Activated CD4-positive, alpha-beta memory T cell treated with anti-CD3 and anti-CD28 coated beads, Interleukin-2, amount 10 ng/mL, durations not matched to agents 7 days and 5 days (primary cell): ENCODE data around the gene EFCAB11. TPM values are rescaled to one million over a fixed set of nuclear protein-coding genes. Genes with fewer than 3 reads are reported as not detected.

Experiments used
- CTCF ChIA-PET: fragments of 350-600 bp; sonication (Branson Sonifier 250); formaldehyde crosslinking; loops from one replicate; lab custom pipeline; 2021; ENCODE audit warnings: antibody characterized with exemption, inconsistent platforms; lab: Charles Lee
- POLR2A ChIA-PET: fragments of 350-600 bp; sonication (Branson Sonifier 250); formaldehyde crosslinking; loops from one replicate; lab custom pipeline; 2021; ENCODE audit warnings: antibody characterized with exemption; lab: Charles Lee
- DNase-seq: peaks from one replicate; pipeline ENCODE4 v3.0.0-alpha.2; 2020
- H3K27ac Mint-ChIP-seq: one replicate; pipeline ENCODE4 v1.8.0; 2021; ENCODE audit warnings: mild to moderate bottlenecking, mixed read lengths
- H3K27me3 Mint-ChIP-seq: one replicate; pipeline ENCODE4 v1.8.0; 2021; ENCODE audit warnings: mixed read lengths
- H3K36me3 Mint-ChIP-seq: one replicate; pipeline ENCODE4 v1.8.0; 2021; ENCODE audit warnings: low read depth, mixed read lengths
- H3K4me1 Mint-ChIP-seq: one replicate; pipeline ENCODE4 v1.8.0; 2021; ENCODE audit warnings: mixed read lengths
- H3K4me3 Mint-ChIP-seq: one replicate; pipeline ENCODE4 v1.8.0; 2021; ENCODE audit warnings: mild to moderate bottlenecking, mixed read lengths
- H3K9me3 Mint-ChIP-seq: one replicate; pipeline ENCODE4 v1.8.0; 2021; ENCODE audit warnings: mixed read lengths
- total RNA-seq, 2 experiments: library from RNA; stranded (reverse); gene quantifications; one replicate each; pipeline ENCODE4 v1.2.3, GENCODE V29; 2021

EFCAB11 gene
- total RNA-seq, 2 experiments from 2014 or later = 9.6 to 9.9 TPM

- H3K4me1 Mint-ChIP-seq = no peaks in the 10 kb centered on the region
- H3K27me3 Mint-ChIP-seq = no peaks in the 10 kb centered on the region
- no peak for DNase-seq
- CTCF ChIA-PET = interaction anchor here (0.5 to 1.4 kb wide), 3 partner anchors 8 to 883 kb away, joined by 3 to 4 read pairs (median 3); no protein-coding TSS in a partner anchor
- H3K36me3 Mint-ChIP-seq = peaks cover 4% of the 10 kb centered on the region
- no peak overlapping the region for H3K27ac Mint-ChIP-seq
- H3K4me3 Mint-ChIP-seq = no peak overlapping the region
- POLR2A ChIA-PET = interaction anchor here (0.5 to 1.0 kb wide), 2 partner anchors 11 to 1921 kb away, joined by 3 read pairs; no protein-coding TSS in a partner anchor
- H3K9me3 Mint-ChIP-seq = no peaks in the 10 kb centered on the region
Observed at GRCh38 chr14:89922031-89922907, 32.3 kb downstream of the EFCAB11 start.

- ChIA-PET POLR2A (no interaction called here), CTCF (interaction anchor here (1.4 kb wide), 1 partner anchor 9 kb away, joined by 4 read pairs; no protein-coding TSS in a partner anchor)
- H3K36me3 Mint-ChIP-seq = peaks cover 4% of the 10 kb centered on the region
- H3K4me3 Mint-ChIP-seq = no peak overlapping the region
- no peaks in the 10 kb centered on the region for H3K4me1 Mint-ChIP-seq
- no peak for DNase-seq
- H3K9me3 Mint-ChIP-seq = no peaks in the 10 kb centered on the region
- no peak overlapping the region for H3K27ac Mint-ChIP-seq
- H3K27me3 Mint-ChIP-seq = no peaks in the 10 kb centered on the region
Observed at GRCh38 chr14:89921346-89921745, 33.2 kb downstream of the EFCAB11 start.

GRCh38 chr14:89920056-89920455 lies 34.5 kb downstream of the EFCAB11 start:
- H3K4me1 Mint-ChIP-seq = peaks cover 2% of the 10 kb centered on the region
- no peak overlapping the region for H3K4me3 Mint-ChIP-seq
- DNase-seq = no peak
- ChIA-PET CTCF (no interaction called here), POLR2A (no interaction called here)
- no peaks in the 10 kb centered on the region for H3K9me3 Mint-ChIP-seq
- no peaks in the 10 kb centered on the region for H3K27me3 Mint-ChIP-seq
- peaks cover 4% of the 10 kb centered on the region for H3K36me3 Mint-ChIP-seq
- no peak overlapping the region for H3K27ac Mint-ChIP-seq

GRCh38 chr14:89918721-89919120 lies 35.8 kb downstream of the EFCAB11 start:
- Mint-ChIP-seq H3K36me3 (no peaks in the 10 kb centered on the region), H3K9me3 (no peaks in the 10 kb centered on the region), H3K27ac (no peak overlapping the region), H3K4me1 (peaks cover 2% of the 10 kb centered on the region), H3K4me3 (no peak overlapping the region), H3K27me3 (no peaks in the 10 kb centered on the region)
- DNase-seq = no peak
- POLR2A ChIA-PET = no interaction called here
- CTCF ChIA-PET = no interaction called here

GRCh38 chr14:89915114-89915878 lies 39.2 kb downstream of the EFCAB11 start:
- no peak overlapping the region for H3K27ac Mint-ChIP-seq
- no peaks in the 10 kb centered on the region for H3K9me3 Mint-ChIP-seq
- no peaks in the 10 kb centered on the region for H3K36me3 Mint-ChIP-seq
- peaks cover 2% of the 10 kb centered on the region for H3K4me1 Mint-ChIP-seq
- POLR2A ChIA-PET = no interaction called here
- peak; percentile 59 for DNase-seq
- peaks cover 7% of the 10 kb centered on the region for H3K27me3 Mint-ChIP-seq
- CTCF ChIA-PET = interaction anchor here (0.6 to 1.6 kb wide), 8 partner anchors 9 to 892 kb away, joined by 3 to 7 read pairs (median 4); no protein-coding TSS in a partner anchor
- no peak overlapping the region for H3K4me3 Mint-ChIP-seq

GRCh38 chr14:89912667-89913211 lies 41.8 kb downstream of the EFCAB11 start:
- POLR2A ChIA-PET = no interaction called here
- Mint-ChIP-seq H3K36me3 (no peaks in the 10 kb centered on the region), H3K27me3 (peaks cover 7% of the 10 kb centered on the region)

GRCh38 chr14:89912221-89912620 lies 42.3 kb downstream of the EFCAB11 start:
- no peak for DNase-seq
- Mint-ChIP-seq H3K27ac (no peak overlapping the region), H3K27me3 (peaks cover 7% of the 10 kb centered on the region), H3K36me3 (no peaks in the 10 kb centered on the region), H3K4me1 (peaks cover 2% of the 10 kb centered on the region), H3K4me3 (no peak overlapping the region), H3K9me3 (no peaks in the 10 kb centered on the region)
- ChIA-PET CTCF (interaction anchor here (0.6 to 1.2 kb wide), 3 partner anchors 13 to 884 kb away, joined by 3 to 4 read pairs (median 3); no protein-coding TSS in a partner anchor), POLR2A (no interaction called here)

More at GRCh38 chr14:89912667-89913211, 41.8 kb downstream of the EFCAB11 start:
- CTCF ChIA-PET = interaction anchor here (0.6 to 1.3 kb wide), 3 partner anchors 666 to 886 kb away, joined by 3 to 7 read pairs (median 5); no protein-coding TSS in a partner anchor
- Mint-ChIP-seq H3K4me1 (peaks cover 2% of the 10 kb centered on the region), H3K4me3 (no peak overlapping the region), H3K27ac (no peak overlapping the region), H3K9me3 (no peaks in the 10 kb centered on the region)
- DNase-seq = no peak

GRCh38 chr14:89911010-89911919 lies 43.3 kb downstream of the EFCAB11 start:
- H3K4me3 Mint-ChIP-seq = no peak overlapping the region
- ChIA-PET POLR2A (no interaction called here), CTCF (interaction anchor here (0.6 to 1.1 kb wide), 2 partner anchors 13 to 883 kb away, joined by 3 to 4 read pairs; no protein-coding TSS in a partner anchor)
- no peak for DNase-seq
- H3K4me1 Mint-ChIP-seq = peaks cover 2% of the 10 kb centered on the region
- no peaks in the 10 kb centered on the region for H3K9me3 Mint-ChIP-seq
- no peak overlapping the region for H3K27ac Mint-ChIP-seq
- peaks cover 7% of the 10 kb centered on the region for H3K27me3 Mint-ChIP-seq
- no peaks in the 10 kb centered on the region for H3K36me3 Mint-ChIP-seq

GRCh38 chr14:89910691-89911009 lies 43.9 kb downstream of the EFCAB11 start:
- no peak overlapping the region for H3K4me3 Mint-ChIP-seq
- H3K27me3 Mint-ChIP-seq = peaks cover 7% of the 10 kb centered on the region
- H3K27ac Mint-ChIP-seq = no peak overlapping the region
- POLR2A ChIA-PET = no interaction called here
- H3K9me3 Mint-ChIP-seq = no peaks in the 10 kb centered on the region
- H3K36me3 Mint-ChIP-seq = no peaks in the 10 kb centered on the region
- peaks cover 3% of the 10 kb centered on the region for H3K4me1 Mint-ChIP-seq
- CTCF ChIA-PET = no interaction called here
- DNase-seq = no peak

- H3K27me3 Mint-ChIP-seq = peaks cover 8% of the 10 kb centered on the region
- ChIA-PET CTCF (interaction anchor here (1.6 kb wide), 1 partner anchor 881 kb away, joined by 3 read pairs; no protein-coding TSS in a partner anchor), POLR2A (no interaction called here)
- H3K4me3 Mint-ChIP-seq = no peak overlapping the region
- H3K9me3 Mint-ChIP-seq = no peaks in the 10 kb centered on the region
- no peaks in the 10 kb centered on the region for H3K36me3 Mint-ChIP-seq
- DNase-seq = no peak
- peaks cover 7% of the 10 kb centered on the region for H3K4me1 Mint-ChIP-seq
- H3K27ac Mint-ChIP-seq = no peak overlapping the region
Observed at GRCh38 chr14:89909586-89909985, 44.9 kb downstream of the EFCAB11 start.

- no peak for DNase-seq
- ChIA-PET CTCF (interaction anchor here (1.6 kb wide), 1 partner anchor 880 kb away, joined by 3 read pairs; no protein-coding TSS in a partner anchor), POLR2A (no interaction called here)
- Mint-ChIP-seq H3K27me3 (peaks cover 8% of the 10 kb centered on the region), H3K9me3 (no peaks in the 10 kb centered on the region), H3K36me3 (no peaks in the 10 kb centered on the region), H3K27ac (no peak overlapping the region), H3K4me1 (peaks cover 10% of the 10 kb centered on the region), H3K4me3 (no peak overlapping the region)
Observed at GRCh38 chr14:89908712-89909450, 45.6 kb downstream of the EFCAB11 start.
